DND-41 (cell line): ENCODE results near the gene INTS1.

ENCODE experiments used
- ATAC-seq: fragments of 200-7000 bp; cut with Tn5 transposase; 3 replicates; pipeline ENCODE4 v1.9.1; 2021; ENCODE audit warnings: low read depth; ENCODE audit not compliant: insufficient read depth
- DNase-seq: peaks from one replicate; pipeline ENCODE4 v3.0.0-alpha.2; 2020
- H2AFZ ChIP-seq: 2 replicates; pipeline ENCODE4 v1.6.0; 2012; ENCODE audit warnings: low read depth, low read length
- H3K27ac ChIP-seq: 2 replicates; pipeline ENCODE4 v1.5.1; 2012; ENCODE audit warnings: low read length, inconsistent platforms
- H3K27me3 ChIP-seq: fragments of 200-600 bp; sonication (generic); 2 replicates; pipeline ENCODE4 v1.6.0; 2012; ENCODE audit warnings: low read length, mild to moderate bottlenecking, inconsistent platforms; ENCODE audit not compliant: insufficient read depth, poor library complexity
- H3K36me3 ChIP-seq: 2 replicates; pipeline ENCODE4 v1.5.1; 2012; ENCODE audit warnings: low read length, inconsistent platforms; ENCODE audit not compliant: insufficient read depth
- H3K4me1 ChIP-seq: 2 replicates; pipeline ENCODE4 v1.5.1; 2012; ENCODE audit warnings: mild to moderate bottlenecking, low read length; ENCODE audit not compliant: insufficient read depth
- H3K4me2 ChIP-seq: 2 replicates; pipeline ENCODE4 v1.6.0; 2012; ENCODE audit warnings: mild to moderate bottlenecking, moderate library complexity, low read length, inconsistent platforms; ENCODE audit not compliant: insufficient read depth
- H3K4me3 ChIP-seq, 2 experiments: fragments of 200-600 bp in 1 of 2; shearing (Covaris generic) in 1 of 2; 2 replicates each; pipeline ENCODE4 v1.5.1; 2012 to 2016; ENCODE audit warnings: inconsistent platforms in 2 of 2, low read length in 2 of 2, mild to moderate bottlenecking in 2 of 2, low read depth in 1 of 2, moderate library complexity in 1 of 2
- H3K79me2 ChIP-seq: 2 replicates; pipeline ENCODE4 v1.6.0; 2012; ENCODE audit warnings: low read length, inconsistent platforms; ENCODE audit not compliant: insufficient read depth
- H3K9ac ChIP-seq: 2 replicates; pipeline ENCODE4 v1.6.0; 2012; ENCODE audit warnings: low read depth, mild to moderate bottlenecking, inconsistent platforms, low read length, moderate library complexity
- H3K9me3 ChIP-seq: 2 replicates; pipeline ENCODE4 v1.5.1; 2012; ENCODE audit warnings: low read length, moderate library complexity, mild to moderate bottlenecking, inconsistent platforms; ENCODE audit not compliant: insufficient read depth, severe bottlenecking
- H4K20me1 ChIP-seq: 2 replicates; pipeline ENCODE4 v1.6.0; 2012; ENCODE audit warnings: low read length; ENCODE audit not compliant: insufficient read depth
- CTCF ChIP-seq: IDR thresholded peaks from 2 replicates; pipeline ENCODE4 v1.5.1; 2012; ENCODE audit warnings: borderline replicate concordance, low read length, moderate library complexity, mild to moderate bottlenecking; ENCODE audit not compliant: poor library complexity, severe bottlenecking; ENCODE audit errors: extremely low read depth
- EZH2 ChIP-seq: IDR thresholded peaks from 3 replicates; pipeline ENCODE4 v1.6.1; 2012; ENCODE audit warnings: borderline replicate concordance, low read depth, mild to moderate bottlenecking, moderate library complexity, low read length, inconsistent platforms; ENCODE audit not compliant: severe bottlenecking

Gene INTS1

GRCh38 chr7:1505731-1506550 is 1.8 kb upstream of the INTS1 start:
- Histone ChIP-seq H4K20me1 (peaks cover 29% of the 10 kb centered on the region), H3K36me3 (peaks cover 26% of the 10 kb centered on the region), H3K4me1 (peaks cover 66% of the 10 kb centered on the region), H2AFZ (no peak overlapping the region), H3K9ac (peak overlapping the region; percentile 96), H3K27me3 (no peaks in the 10 kb centered on the region), H3K27ac (peak overlapping the region; percentile 12; the same call in 1 of the 2 replicates), H3K4me2 (peak overlapping the region; percentile 64), H3K9me3 (no peaks in the 10 kb centered on the region), H3K79me2 (peaks cover 33% of the 10 kb centered on the region), H3K4me3 (no peak overlapping the region)
- DNase-seq = peak; percentile 23
- ATAC-seq = no peak
- no peak for TF ChIP-seq EZH2
- TF ChIP-seq CTCF = no peak

DNA sequence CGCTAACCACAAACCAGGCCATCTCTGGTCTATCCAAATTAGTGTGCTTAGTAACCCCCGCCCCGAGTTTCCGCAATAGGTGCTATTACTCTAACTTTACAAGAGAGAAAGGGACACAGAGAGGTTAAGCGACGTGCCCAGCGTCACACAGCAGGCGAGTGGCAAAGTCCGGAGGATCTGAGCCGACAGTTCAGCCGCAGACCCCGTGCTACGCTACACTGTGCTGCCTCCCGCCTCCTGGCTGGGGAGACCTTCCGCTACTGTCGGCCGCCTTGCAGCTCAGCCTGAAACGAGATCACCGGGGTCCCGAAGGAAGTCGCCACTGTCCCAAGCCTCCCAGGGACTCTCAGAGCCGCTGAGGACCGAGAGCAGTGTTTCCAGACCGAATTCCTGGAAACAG is 799 bp downstream of the INTS1 start:
- H4K20me1 ChIP-seq = peaks cover 41% of the 10 kb centered on the region
- H3K27ac ChIP-seq = peak overlapping the region; percentile 64
- no peaks in the 10 kb centered on the region for H3K27me3 ChIP-seq
- no peak overlapping the region for H2AFZ ChIP-seq
- no peak for DNase-seq
- H3K36me3 ChIP-seq = peaks cover 50% of the 10 kb centered on the region
- peaks cover 39% of the 10 kb centered on the region for H3K79me2 ChIP-seq
- TF ChIP-seq EZH2 (no peak), CTCF (no peak)
- H3K4me2 ChIP-seq = peak overlapping the region; percentile 100
- H3K9ac ChIP-seq = peak overlapping the region; percentile 96
- no peaks in the 10 kb centered on the region for H3K9me3 ChIP-seq
- peaks cover 48% of the 10 kb centered on the region for H3K4me1 ChIP-seq
- no peak for ATAC-seq
- peak overlapping the region; percentile 97 to 100 for H3K4me3 ChIP-seq

DNA sequence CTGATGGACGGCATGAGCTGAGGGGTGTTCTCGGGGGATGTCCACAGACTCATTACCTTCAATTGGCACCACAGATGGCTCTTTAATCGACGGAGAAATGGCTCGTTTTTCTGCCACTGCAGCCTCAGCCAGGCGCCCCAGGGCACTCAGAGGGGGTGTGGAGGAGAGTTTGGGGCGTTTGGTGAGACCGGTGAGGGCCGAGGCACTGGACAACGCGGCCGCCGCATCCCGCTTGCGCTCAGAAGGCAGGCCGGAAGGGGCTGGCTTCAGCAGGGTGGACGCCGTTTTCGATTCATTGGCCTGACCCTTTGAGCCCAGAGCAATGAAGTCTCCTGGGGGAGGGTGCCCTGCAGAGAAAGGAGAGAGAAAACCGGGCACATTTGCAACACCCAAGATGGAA is 1.3 kb downstream of the INTS1 start:
- H3K4me1 ChIP-seq = peaks cover 45% of the 10 kb centered on the region
- peaks cover 41% of the 10 kb centered on the region for H4K20me1 ChIP-seq
- no peak for ATAC-seq
- H3K9ac ChIP-seq = peak overlapping the region; percentile 96
- H3K79me2 ChIP-seq = peaks cover 39% of the 10 kb centered on the region
- no peak for DNase-seq
- no peaks in the 10 kb centered on the region for H3K9me3 ChIP-seq
- peak overlapping the region; percentile 97 to 100; a peak in 3 of 4 replicates for H3K4me3 ChIP-seq
- no peaks in the 10 kb centered on the region for H3K27me3 ChIP-seq
- H3K4me2 ChIP-seq = peak overlapping the region; percentile 100
- H3K27ac ChIP-seq = peak overlapping the region; percentile 64
- no peak overlapping the region for H2AFZ ChIP-seq
- peaks cover 55% of the 10 kb centered on the region for H3K36me3 ChIP-seq
- TF ChIP-seq CTCF = no peak
- no peak for TF ChIP-seq EZH2
